SIG-M5 (cell line): Measurements from ENCODE around the gene LETM1.
A peak's percentile ranks its signal among the peaks of the same experiment; 100 is the strongest.

ENCODE experiments used
- DNase-seq: peaks from one replicate; lab custom pipeline; 2025; lab: John Stamatoyannopoulos, UW

The LETM1 gene

DNA sequence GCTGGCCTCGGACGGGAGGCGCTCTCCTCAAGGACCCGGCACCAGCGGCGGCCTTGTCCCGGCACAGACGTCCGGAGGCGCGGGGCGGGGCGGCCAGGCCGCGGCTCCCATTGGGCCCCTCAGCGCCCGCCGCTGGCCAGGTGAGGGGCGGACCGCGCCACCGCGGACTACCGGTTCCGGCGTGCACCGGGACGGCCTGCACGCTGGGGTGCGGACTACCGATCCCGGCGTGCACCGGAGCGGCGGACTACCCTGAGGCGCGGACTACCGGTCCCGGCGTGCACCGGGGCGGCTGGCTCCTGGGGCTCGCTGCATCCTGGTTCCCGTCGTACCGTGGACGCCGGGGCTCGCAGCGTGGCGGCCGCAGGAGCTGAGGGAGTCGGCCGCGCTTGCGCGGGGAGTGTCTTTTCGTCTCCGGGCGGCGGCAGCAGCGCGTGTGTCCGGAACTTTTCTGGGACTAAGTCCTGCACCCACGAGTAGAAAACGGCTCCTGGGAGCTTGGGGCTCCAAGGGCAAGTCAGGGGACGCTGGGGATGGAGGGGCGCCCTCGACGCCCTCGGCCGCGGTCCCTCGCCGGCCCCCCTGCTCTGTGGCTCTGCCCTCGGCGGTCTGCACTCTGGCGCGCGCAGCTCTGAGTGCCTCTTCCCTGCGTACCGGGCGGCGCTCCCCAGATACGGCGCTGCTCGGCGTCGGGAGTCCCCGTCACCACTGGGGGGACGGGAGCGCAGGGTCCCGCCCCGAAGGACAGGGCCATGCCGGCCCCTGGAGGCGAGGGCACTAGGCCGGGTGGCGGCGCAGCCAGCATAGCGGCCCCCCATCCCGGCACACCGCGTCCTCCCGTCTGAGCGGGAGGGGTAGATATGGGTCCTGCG lies at the start of gene LETM1:
LETM1 (minus strand) TSS at position 86 of the 872 bp plus-strand sequence. CDS start 206 bp downstream, outside the sequence.
- DNase-seq = peak; percentile 53

DNA sequence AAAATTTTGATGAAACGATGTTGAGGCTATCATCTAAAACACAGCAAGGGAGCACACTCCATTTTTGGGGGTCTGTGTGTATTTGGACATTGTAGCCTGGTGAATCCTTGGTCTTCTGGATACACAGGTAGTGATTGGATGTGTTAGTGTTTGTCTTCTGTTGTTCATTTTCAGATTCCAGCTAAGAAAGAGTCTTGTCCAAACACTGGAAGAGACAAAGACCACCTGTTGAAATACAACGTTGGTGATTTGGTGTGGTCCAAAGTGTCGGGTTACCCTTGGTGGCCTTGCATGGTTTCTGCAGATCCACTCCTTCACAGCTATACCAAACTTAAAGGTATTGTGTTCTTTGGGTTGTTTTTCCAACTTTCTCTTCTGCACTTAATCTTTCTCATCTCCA lies 48.1 kb upstream of the LETM1 start:
- no peak for DNase-seq

- no peak for DNase-seq
Measured at GRCh38 chr4:1903035-1903434, 47.1 kb upstream of the LETM1 start.

DNA sequence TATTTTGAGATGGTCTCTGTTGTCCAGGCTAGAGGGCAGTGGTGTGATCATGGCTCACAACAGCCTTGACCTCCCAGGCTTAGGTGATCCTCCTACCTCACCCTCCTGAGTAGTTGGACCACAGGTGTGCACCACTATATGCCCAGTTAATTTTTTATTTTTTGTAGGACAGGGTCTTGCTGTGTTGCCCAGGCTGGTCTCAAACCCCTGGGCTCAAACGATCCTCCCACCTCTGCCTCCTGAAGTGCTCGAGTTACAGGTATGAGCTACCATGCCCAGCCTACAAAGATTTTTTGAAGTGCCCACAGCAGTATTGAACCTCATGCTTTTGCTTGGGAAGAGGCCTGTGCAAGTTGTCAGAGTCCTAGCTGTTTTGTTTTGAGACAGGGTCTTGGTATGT lies 46.3 kb upstream of the LETM1 start:
- no peak for DNase-seq

- DNase-seq = no peak
Measured at GRCh38 chr4:1901127-1901526, 45.2 kb upstream of the LETM1 start.

DNA sequence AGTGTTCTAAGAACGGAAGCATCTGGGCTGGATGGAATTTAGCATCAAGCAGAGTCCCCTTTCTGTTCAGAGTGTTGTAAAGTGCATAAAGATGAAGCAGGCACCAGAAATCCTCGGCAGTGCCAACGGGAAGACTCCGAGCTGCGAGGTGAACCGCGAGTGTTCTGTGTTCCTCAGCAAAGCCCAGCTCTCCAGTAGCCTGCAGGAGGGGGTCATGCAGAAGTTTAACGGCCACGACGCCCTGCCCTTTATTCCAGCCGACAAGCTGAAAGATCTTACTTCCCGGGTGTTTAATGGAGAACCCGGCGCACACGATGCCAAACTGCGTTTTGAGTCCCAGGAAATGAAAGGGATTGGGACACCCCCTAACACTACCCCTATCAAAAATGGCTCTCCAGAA lies 44.7 kb upstream of the LETM1 start:
- DNase-seq = no peak

- no peak for DNase-seq
Measured at GRCh38 chr4:1900087-1900433, 44.1 kb upstream of the LETM1 start.

- no peak for DNase-seq
Measured at GRCh38 chr4:1899149-1900086, 43.5 kb upstream of the LETM1 start.

DNA sequence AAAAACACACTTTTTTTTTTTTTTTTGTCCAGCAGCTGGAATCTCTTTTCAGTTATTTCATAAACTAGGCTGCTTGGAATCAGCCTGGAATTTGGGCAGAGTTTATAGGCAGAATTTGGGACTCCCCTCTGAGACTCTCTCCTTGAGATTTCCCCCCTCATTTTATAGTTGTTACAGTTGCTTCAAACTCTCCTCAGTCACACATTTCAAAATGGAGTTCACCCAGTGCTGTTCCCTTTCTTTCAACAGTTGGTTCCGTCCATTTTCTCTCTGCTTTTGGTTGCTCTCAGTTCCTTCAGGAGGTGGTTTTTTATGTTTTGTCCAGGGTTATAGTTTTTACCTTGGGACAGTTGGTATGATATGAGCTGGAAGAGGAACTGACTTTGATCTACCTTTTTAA lies 42.7 kb upstream of the LETM1 start:
- DNase-seq = no peak

GRCh38 chr4:1898007-1898406 lies 42.1 kb upstream of the LETM1 start:
- DNase-seq = no peak

DNA sequence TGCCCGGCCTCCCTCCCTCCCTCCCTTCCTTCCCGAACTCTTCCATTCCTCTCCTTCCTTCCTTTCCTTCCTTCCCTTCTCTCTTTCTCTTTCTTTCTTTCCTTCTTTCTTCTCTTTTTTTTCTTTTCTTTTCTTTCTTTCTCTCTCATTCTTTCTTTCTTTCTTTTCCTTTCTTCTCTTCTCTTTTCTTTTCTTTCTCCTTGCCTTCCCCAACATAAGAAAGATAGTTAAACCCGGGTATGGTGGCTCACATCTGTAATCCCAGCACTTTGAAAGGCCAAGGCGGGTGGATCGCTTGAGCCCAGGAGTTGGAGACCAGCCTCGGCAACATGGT lies 40.7 kb upstream of the LETM1 start:
- DNase-seq = no peak

DNA sequence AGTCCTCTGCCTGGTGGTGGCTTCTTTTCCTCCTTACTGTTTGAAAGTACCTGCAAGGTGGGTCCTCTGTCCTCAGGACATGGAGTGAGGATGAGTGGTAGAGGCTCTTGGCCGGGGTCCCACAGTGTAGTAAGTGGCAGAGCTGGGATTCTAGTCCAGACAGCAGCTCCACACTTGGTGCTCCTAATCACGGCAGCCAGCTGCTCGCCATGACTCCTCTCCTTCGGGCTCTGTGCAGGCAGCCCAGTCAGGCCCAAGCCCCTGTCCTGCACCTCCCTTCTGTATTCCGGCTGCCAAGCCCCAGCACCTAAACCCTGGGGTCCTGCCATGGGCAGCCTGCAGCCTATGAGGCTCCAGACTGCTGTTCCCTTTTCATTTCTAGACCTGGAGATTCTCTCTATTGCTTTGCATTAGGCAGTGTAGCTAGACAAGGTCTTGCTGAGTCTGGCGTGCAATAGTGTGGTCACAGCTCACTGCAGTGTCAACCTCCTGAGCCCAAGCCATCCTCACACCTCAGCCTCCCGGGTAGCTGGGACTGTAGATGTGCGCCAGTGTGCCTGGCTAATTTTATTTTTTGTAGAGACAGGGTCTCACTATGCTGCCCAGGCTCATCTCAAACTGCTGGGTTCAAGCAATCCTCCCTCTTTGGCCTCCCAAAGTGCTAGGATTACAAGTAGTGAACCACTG lies 40.2 kb upstream of the LETM1 start:
- DNase-seq = no peak

DNA sequence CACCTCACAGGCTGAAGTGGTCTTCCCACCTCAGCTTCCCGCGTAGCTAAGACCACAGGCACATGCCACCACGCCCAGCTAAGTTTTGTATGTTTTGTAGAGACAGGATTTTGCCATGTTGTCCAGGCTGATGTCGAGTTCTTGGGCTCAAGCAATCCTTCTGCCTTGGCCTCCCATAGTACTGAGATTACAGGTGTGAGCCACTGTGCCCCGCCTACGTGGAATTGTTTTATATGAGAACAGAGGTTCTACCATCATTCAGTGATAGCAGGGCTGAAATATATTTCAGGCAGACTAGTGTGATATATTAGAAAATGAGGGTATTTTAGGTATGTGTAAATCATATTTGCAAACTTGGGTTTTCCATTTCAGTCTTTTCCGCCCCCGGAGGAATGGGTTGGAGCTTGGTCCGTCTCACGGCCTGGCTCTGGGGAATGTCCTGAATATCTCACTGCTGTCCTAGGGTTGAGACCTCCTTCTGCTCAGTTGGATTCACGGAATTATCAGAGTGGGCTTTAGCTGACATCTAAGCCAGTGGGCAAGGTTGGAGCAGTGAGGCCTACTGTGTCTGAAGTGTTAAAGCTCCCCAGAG lies 35.1 kb upstream of the LETM1 start:
- no peak for DNase-seq

DNA sequence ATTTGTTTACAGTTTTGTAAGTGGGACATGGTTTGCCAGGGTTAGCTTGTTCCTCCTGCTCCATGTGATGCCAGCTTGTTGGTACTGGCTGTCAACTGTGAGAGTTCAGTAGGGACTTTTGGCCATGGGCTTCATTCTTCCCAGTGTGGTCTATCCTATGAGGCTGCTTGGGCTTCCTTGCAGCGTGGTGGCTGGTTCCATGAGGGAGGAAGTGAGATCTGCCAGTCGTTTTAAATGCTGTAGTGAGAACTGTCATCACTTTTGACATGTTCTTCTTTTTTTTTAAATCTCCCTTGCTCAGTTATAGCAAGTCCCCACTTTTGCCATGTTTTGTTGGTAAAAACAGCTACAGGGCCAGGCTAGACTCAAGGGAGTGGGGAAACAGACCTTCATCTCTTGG lies 31.1 kb upstream of the LETM1 start:
- no peak for DNase-seq

DNA sequence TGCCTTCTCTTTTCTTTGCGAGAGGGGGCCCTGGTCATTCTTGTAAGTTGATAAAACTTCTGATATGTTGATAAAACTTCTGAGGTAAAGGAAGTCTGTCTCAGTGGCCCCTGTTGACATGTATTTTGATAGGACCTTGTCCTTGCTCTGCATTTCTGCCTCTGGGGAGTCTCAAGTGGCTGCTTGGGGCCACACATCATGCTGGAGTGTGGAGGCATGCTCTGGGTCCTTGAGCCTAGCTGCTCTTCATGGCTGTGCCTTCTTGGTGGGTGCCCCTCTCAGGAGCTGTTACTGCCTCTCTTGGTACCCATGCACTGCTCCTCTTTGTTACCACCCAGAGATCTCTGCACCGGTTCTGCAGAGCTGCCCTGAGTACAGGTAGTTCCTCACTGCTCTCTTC lies 29.5 kb upstream of the LETM1 start:
- no peak for DNase-seq

- DNase-seq = no peak
Measured at GRCh38 chr4:1883583-1883982, 27.6 kb upstream of the LETM1 start.

DNA sequence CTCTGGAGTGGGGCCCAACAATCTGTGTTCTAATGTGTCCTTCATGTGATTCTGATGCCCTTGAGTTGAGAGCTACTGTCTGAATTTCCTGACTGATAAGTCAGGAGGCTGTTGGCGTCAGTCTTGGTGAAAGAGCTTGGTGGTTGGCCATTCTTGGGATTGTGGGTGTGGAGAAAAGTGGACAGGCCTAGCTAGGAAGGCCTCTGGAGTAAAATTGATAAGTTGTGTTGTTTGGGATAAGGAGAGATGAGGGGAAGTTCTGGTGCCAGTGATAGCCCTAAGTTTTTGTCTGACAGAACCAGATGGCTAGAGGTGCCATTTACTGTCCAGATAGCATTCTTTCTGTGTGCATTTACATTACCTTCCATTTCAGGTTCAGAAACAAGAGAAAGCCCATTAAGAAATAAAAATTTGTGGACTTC lies 26.9 kb upstream of the LETM1 start:
- no peak for DNase-seq

GRCh38 chr4:1880332-1880731 lies 24.4 kb upstream of the LETM1 start:
- no peak for DNase-seq

DNA sequence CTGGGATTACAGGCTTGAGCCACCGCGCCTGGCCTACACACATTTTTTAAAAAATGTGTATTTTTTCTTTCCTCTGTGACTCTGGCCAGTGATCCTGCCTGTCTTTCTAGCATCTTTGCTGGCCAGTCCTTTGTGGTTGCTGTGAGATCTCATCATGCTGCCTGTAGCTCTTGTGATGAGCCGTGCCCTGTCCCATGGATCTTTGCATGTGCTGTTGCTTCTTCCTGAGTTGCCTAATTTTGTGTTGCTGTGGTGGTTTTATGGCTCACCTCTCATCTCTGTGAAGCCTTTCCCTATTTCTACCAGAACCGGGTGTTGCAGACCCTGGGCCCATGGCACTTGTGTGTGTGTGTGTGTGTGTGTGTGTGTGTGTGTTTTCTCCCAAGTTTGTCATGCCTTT lies 23.5 kb upstream of the LETM1 start:
- DNase-seq = peak; percentile 25

DNA sequence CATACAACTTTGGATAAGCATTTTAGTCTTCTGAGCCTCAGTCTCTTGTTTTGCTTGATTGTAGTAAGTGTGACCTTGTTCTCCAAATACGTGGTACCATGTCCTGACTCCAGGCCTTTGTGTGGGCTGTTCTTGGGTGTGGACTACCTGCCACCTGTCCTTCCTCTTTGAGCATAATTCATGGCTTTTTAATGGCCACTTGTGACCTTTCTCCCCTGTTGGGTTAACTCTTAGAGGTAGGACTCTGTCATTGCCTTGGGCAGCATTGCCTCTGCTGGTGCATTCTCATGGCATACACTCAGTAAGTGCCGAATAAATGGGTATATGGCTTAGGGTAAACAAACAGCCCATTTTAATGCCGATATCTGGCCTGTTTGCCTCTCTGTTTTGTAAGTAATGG lies 18.2 kb upstream of the LETM1 start:
- DNase-seq = no peak

- no peak for DNase-seq
Measured at GRCh38 chr4:1873776-1874175, 17.8 kb upstream of the LETM1 start.

GRCh38 chr4:1873291-1873690 lies 17.3 kb upstream of the LETM1 start:
- no peak for DNase-seq
